GM19023 (cell line): ENCODE measurements around the gene ABHD5.

ENCODE experiments used
- ATAC-seq: cut with Tn5 transposase; IDR thresholded peaks from one replicate; pipeline ENCODE4 v1.9.1; 2021; ENCODE audit warnings: mild to moderate bottlenecking, moderate library complexity; ENCODE audit not compliant: unreplicated experiment

ABHD5 gene

DNA sequence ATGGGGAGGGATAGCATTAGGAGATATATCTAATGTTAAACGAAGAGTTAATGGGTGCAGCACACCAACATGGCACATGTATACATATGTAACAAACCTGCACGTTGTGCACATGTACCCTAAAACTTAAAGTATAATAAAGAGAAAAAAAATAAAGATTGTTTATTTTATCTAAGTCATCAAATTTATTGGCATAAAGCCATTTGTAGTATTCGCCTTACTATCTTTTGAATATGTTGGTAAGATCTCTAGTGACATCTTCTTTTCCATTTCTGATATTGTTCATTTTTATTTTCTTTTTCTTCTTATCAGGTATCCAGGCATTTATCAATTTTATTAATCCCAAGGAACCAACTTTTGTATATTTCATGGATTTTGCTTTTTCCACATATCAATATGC, 5.8 kb upstream of the ABHD5 start:
- ATAC-seq = no peak

DNA sequence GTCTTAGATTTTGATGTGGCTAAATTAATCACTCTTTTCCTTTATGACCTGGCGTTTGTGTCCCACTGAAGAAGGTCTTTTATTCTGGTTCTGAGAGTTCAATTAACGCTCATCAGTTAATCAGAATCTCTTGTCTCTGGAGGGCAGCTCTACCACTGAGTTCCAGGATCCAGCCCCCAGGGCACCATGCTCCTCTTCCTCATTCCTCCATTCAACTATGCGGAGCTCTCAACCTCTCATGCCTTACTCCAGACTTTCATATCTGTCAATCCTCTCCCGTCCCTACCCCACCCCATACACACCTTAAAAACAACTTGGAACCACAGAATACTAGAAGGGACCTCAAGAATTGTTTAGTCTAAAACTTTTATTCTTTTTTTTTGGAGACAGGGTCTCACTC, 4.8 kb upstream of the ABHD5 start:
- ATAC-seq = no peak

DNA sequence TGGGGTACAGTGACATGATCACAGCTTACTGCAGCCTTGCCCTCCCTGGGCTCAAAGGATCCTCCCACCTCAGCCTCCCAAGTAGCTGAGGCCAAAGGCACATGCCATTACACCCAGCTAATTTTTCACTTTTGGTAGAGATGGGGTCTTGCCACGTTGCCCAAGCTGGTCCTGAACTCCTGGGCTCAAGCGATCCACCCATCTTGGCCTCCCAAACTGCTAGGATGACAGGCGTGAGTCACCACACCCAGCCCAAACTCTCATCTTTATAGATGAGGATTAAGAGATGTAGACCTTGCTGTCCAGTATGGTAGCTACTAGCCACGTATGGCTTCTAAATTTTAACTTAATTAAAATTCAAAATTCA, 4.4 kb upstream of the ABHD5 start:
- no peak for ATAC-seq

DNA sequence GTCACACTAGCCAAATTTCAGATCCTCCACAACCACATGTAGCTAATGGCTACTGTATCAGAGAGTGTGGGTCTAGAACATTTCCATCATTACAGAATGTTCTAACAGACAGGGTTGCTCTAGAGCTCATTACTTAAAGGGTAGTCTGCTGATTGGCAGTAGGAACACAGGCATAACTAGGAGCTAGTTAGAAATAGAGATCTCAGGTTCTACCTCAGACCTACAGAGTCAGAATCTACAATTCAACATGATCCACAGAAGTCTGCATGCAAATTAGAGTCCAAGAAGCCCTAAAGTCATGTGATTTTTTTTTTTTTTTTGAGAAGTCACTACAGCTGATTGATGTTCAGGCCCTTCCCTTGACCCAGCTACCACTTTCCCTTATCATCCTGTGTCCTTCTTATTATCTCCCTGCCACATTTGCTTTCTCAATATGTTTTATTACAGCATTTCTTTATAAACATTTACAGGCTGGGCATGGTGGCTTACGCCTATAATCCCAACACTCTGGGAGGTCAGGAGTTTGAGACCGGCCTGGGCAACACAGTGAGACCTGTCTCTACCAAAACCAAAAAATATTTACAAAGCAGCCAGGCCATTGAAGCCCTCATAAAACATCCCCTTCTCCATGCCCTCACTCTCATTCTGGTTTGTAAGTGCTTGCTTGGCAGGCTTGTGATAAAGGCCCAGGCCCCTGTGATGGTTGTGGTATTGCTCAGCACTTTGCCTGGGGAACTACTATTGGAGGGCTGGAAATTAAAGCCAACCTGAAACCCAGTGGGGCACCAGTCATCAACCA, 3.8 kb upstream of the ABHD5 start:
- ATAC-seq = no peak

DNA sequence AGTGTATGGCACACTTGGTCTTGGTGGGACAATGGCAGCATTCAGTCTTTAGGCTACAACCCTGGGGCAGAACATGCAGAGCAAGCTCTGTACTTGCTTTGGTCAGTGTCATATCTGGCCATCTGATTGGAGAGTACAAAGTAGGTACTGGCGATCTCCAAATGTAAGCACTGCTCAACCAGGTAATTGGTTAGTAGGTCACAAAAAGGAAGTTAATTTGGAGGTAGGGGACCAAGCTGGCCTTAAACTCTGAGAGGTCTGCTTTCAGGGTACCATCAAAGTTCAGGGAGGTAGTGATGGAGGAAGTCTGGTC, 3.3 kb upstream of the ABHD5 start:
- no peak for ATAC-seq

DNA sequence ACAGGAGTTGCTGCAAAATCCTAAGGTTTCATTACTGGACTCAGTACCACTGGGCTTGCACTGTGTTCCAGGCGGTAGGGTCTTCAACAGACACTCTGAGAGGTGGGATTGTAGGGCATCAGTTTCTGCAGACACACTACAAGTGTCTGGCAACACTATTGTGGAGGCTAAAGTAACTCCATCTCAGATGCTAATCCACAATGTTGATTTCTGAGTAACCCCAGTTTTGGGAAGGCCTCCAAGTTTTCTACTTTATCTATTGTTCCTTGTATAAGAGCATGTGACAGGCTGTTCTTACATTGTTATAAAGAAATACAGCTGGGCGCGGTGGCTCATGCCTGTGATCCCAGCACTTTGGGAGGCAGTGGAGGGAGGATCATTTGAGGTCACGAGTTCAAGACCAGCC, 2.5 kb upstream of the ABHD5 start:
- no peak for ATAC-seq

DNA sequence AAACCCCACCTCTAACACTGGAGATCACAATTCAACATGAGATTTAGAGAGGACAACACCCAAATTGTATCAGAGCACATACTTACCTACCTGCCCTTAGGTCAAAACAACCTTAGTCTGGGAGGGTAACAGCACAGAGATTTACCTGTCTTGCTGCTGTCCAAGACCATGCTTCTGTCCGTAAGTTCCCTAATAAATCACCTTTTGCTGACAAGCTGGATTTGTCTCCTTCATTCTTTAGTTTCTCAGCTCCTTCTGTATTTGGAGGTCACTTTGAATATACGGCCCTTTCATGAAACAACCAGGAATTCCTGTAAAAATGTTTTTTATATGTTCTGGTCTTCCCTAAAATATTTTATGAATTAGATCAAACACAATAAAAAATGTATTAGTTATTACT, 1.6 kb upstream of the ABHD5 start:
- no peak for ATAC-seq

DNA sequence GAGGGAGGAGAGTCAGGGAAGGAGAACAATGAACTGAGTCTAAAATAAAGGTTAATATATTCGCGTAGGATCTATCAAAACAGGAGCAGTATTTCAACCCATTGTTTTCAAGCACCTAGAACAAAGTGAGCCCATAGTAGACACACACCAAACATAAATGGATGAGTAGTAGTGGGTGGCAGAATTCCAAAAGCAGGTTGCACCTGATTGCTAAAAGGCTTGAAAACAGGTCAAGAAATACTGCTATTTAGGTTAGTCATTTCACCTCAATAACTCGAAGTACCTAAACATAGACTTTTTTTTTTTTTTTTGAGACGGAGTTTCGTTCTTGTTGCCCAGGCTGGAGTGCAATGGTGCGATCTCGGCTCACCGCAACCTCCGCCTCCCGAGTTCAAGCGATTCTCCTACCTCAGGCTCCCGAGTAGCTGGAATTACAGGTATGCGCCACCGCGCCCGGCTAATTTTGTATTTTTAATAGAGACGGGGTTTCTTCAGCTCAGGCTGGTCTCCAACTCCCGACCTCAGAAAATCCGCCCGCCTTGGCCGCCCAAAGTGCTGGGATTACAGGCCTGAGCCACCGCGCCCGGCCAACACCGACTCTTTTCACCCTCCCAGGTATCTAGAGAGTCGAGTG, 855 bp upstream of the ABHD5 start:
- ATAC-seq = no peak

DNA sequence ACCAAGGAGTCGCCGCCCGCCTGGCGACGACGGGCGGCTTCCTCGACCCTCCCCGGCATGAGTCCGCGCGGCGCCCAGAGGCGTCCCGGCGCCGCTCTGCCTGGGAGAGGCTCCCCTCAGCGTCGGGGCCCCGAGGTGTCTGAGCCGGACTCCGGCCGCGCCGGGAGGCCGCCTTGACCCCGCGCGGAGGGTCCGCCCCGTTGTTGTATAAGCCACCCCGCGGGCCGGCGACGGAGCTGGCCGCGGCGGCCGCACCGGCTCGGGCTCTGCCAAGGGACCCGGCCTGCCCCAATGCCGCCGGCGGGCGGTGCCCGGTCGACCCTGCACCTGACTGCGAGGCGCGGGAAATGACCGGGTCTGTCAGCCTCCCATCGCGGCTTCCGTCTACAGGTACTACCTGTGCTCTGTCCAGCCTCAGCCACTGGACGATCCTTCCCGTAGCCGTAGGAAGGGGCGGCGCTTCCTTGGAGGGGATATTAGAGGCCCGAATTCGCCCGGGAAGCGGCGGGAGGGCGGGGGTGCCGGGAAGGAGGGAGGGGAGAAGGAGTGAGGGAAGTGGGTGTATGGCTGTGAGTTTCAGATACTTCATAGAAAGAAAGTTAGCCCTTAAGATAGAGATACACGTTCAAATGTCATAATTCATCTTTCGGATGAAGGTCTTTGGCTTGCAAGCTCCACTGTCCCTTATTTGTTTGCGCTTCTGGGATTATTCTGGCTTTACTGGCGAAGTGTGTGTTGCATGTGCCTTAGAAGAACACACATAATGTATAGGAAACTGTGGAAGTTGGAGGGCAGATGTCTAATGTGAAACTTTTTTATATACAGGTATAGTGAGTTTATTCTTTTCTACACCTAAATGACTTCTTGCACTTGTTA, 620 bp downstream of the ABHD5 start:
- peak; percentile 36 for ATAC-seq

DNA sequence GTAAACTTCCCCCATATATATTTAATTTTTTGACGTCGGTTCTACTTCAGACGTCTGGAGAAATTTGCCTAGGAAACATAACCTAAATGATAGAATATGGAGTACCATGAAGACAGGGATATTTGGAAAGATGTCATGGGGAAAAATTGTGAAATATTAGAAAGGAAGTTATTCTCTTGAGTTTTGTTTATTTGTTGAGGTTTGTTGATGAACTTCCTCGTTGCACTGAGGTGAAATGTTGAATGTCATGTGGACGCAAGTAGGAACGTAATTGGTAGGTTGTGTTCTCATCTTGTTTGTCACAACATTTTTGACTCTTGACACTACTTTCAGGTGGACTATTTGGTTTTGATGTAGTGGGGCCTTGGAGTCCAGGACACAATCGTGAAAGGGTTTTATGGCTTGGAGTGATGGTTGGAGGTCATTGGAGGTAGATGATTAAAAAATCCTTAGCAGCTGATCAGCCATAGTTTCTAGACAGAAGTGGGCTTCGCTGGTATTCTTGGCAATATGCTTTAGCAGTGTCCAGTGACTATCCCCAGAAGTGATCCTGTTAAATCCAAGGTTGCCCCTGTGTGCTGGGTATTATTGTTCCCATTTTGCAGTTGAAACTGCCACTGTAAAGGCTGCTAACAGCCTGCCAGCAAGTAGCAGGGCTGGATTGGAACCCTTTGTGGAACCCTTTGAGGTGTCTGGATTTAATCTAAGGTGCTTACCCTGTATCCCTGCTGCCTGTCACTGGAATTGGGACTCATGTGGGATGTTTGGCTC, 1.5 kb downstream of the ABHD5 start:
- ATAC-seq = no peak

DNA sequence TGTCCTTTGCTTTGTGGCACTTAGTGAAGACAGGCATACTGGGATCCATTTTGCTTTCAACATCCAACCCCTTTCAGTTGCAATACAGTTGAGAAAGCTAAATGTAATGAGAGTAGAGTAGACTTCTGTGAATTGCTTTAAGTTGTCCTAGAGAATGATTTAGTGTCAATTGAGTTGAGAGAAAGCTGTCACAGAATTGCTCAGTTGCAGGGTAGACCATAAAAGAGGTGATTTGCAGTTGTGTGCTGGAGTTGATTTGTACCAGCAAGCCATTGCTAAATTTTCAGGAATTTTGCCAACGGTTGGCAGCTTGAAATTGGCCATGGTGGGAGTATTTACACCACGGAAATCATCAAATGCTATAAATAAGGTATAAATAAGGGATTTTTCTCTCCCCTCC, 2.2 kb downstream of the ABHD5 start:
- no peak for ATAC-seq

DNA sequence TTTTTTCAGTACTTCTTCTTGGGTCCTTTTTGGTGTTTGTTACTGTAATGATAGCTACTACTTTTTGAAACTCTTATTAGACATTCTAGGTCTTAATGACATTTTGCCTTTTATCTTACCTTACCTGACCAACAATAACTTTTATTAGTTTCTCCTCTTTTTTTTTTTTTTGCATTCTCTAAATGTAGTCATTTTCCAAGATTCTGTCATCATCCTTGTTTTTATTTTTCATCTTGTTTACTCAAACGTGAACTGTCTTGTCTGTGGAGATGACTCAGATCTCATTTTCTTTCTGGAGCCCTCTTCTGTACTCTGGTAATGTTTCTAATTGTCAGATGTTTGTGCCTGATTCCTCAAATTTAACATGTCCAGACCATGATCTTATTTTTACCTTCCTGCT, 2.9 kb downstream of the ABHD5 start:
- no peak for ATAC-seq

DNA sequence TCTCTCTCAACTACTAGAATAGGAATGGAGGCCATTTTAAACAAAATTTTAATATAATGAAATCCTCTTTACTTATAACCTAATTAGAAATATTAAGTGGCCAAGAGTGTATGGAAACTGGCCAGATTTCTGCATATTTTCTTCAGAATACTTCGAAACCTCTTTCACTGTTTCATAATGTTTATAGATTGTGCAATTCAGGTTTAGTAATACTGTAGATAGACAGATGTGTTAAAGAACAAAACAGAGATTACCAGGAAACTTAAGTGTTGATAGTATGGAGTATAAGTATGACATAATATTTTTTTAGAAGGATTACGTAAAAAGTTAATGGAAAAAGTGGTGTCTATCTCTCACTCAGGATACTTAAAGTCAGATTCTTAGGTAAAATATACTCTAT, 4.7 kb downstream of the ABHD5 start:
- no peak for ATAC-seq

DNA sequence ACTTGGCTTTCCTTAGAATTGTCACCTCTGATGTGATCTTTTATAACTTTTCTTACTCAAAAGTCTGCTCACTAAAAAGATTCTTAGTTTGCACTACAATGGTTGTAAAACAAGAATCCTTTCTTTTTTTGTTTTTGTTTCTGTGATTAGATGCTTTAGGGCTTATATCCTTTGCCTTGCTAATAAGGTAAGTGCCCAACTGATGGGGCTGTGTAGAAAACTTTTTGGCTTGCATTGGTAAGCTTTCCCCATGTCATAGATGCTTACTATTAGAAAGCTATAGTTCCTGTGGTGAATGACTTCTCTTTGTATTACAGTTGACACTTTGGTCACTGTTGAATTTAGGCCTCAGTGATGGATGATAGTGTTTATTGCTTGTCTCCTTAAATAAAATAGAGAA, 5.1 kb downstream of the ABHD5 start:
- ATAC-seq = no peak

DNA sequence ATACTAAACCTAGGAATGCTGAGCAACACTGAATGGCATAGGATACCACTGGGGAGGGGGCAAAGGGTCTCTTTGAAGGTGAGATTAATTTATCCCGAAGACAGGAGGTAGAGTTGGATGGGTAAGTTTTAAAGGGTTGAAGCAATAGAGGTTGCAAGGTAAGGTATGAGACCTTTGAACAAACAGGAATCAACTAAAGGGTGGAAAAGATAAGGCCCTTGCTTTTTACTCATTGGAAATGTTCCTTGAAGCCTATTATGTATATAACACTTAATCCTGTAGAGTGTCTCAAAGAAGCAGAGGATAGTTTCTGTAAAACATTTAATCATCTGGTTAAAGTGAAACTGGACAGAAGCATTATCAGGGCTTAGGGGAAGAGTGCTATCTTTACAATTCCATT, 5.7 kb downstream of the ABHD5 start:
- no peak for ATAC-seq

DNA sequence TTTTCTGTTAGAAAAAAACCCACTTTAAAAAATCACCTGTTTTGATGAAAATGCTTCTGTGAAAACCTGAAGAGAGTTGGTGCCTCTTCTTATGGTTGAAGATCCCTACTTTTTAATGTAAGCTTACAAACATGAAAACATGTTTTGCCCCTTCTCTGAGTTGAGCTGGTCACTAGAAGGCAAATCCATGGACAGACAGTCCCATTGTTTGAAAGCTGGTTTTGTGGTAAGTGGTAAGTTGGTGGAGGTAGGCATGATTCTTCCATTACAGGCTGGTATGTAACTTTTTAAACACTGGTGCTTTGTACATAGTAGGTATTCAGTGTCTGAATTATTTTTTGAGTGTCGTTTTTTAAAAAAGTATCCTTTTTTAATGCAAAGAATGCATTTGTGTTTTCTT, 6.1 kb downstream of the ABHD5 start:
- no peak for ATAC-seq

DNA sequence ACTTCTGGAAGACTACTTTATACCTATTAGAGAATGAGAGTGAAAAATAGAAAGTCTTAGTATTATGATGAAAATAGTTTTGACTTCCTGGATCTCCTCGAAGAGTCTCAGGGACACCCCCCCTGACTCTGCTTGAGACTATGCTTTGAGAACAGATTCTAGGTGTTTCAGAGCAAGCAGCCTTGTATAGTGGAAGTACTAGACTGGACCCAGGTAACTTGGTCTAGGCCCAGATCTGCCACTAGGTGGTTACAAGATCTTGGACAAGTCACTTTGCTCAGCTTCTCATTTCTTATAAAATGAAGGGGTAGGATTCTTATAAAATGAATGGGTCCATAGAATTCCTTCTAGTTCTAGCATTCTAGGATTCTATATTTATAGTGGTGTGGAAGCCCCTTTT, 9.1 kb downstream of the ABHD5 start:
- ATAC-seq = no peak

DNA sequence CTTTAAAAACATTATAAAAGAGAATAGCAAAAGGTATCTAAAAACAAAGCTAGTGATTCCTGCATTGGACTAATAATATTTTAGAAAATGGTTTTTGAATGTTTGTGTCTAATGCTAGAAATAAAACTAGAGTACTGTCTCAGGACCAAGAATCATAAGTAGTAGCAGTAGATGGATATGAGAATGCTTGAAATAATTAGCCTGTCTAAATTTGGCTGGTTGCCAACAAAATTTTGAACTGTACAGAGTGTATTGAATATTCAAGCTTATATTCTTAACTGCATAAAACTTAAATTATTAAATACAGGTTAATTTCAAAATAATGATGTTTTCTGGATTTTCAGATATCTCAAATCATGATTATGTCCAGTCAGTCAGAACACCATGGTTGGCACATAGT, 14.0 kb downstream of the ABHD5 start:
- ATAC-seq = no peak

DNA sequence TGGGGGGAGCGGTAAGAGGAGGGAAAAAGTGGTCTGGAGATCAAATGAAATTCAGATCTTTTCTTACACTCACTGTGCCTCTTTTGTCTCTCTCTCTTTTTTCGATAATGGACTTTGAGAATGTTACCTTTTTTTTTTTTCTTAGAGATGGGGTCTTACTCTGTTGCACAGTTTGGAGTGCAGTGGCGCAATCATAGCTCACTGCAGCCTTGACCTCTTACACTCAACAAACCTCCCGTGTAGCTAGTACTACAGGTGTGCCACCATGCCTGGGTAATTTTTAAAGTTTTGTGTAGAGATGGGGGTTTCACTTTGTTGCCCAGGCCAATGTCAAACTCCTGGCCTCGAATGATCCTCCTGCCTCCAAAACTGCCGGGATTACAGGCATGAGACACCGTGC, 15.6 kb downstream of the ABHD5 start:
- no peak for ATAC-seq

DNA sequence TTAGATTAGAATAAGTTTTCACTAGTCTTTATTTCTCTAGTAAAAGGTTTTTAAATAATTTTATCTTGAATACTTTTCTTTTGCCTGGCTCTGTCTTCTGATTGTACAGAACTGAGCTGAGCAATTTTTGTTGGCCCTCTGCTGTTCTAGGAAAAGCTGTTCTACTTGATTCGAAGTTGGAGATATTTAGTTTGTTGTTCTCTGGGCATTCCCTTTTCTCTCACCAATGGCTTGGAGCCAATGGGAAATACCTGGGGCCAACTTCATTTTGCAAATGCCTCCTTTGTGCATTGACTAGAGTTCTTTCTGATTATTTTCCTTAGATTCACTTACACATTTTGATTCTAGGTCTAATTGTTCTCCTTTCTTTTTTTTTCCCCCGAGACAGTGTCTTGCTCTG, 16.5 kb downstream of the ABHD5 start:
- ATAC-seq = no peak

DNA sequence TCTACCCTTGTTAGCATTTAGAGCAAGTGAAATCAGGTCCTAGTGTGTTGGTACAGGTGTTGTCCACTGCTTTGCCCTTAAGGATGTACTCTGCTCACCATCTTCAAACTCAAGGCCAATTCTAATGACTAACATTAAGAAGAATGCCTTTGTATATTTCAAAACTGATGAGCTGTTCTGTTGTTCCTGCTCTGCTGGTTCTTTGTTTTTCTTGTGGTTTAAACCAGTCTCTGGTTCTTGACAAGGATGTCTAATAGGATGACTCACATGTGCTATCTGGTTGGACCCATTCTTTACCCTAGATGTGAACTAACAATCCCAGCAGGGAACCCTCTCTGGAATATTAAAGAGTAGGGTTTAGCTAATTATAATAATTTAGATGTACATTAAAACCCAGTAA, 17.3 kb downstream of the ABHD5 start:
- no peak for ATAC-seq
